ENCODE measurements around the gene SH3BGRL. TPM values are rescaled to one million over a fixed set of nuclear protein-coding genes. Genes with fewer than 3 reads are reported as not detected.

The SH3BGRL gene
- total and polyA plus RNA-seq, 2 donors (not counting 1 experiment from before 2014, with no cell fraction given): 41.6 to 258 TPM

- DNase-seq (ENCODE audit: low read depth in 2 of 2): no peak
- Histone ChIP-seq H2AFZ (ENCODE audit: low read length) (no peak overlapping the region), H4K20me1 (ENCODE audit: control insufficient read depth, extremely low read depth, insufficient read depth, low read length) (no peaks in the 10 kb centered on the region), H3K4me2 (ENCODE audit: extremely low read depth, insufficient read depth, low read length) (no peak overlapping the region), H3K9me3 (ENCODE audit: control insufficient read depth, insufficient read depth, low read depth, low read length) (no peaks in the 10 kb centered on the region), H3K36me3 (ENCODE audit: control insufficient read depth, insufficient read depth, low read length) (no peaks in the 10 kb centered on the region), H3K27me3 (ENCODE audit: control insufficient read depth, insufficient read depth, low read length) (no peaks in the 10 kb centered on the region), H3K4me3 (replicated peaks in 1 of 4; ENCODE audit: control extremely low read depth in 1 of 4, insufficient read depth in 1 of 4, low read depth in 3 of 4, low read length in 4 of 4) (no peak overlapping the region), H3K79me2 (ENCODE audit: control insufficient read depth, insufficient read depth, low read length) (no peaks in the 10 kb centered on the region), H3K4me1 (ENCODE audit: control insufficient read depth, extremely low read depth, insufficient read depth, low read length) (no peaks in the 10 kb centered on the region), H3K27ac (ENCODE audit: insufficient read depth, low read length) (no peak overlapping the region), H3K9ac (ENCODE audit: insufficient read depth, low read length) (no peak overlapping the region)
- TF ChIP-seq EZH2 (IDR thresholded peaks at IDR 0.05; ENCODE audit: low read length, missing control alignments) (no peak), CTCF (conservative IDR thresholded peaks at IDR 0.05 in 1 of 2, IDR thresholded peaks at IDR 0.05 in 1 of 2; ENCODE audit: low read depth in 1 of 2, low read length in 2 of 2) (no peak)
Observed at GRCh38 chrX:81232218-81232617, 30.3 kb downstream of the SH3BGRL start.

- Histone ChIP-seq H3K9me3 (ENCODE audit: control insufficient read depth, insufficient read depth, low read depth, low read length) (no peaks in the 10 kb centered on the region), H3K27ac (ENCODE audit: insufficient read depth, low read length) (no peak overlapping the region), H3K36me3 (ENCODE audit: control insufficient read depth, insufficient read depth, low read length) (no peaks in the 10 kb centered on the region), H3K4me3 (replicated peaks in 1 of 4; ENCODE audit: control extremely low read depth in 1 of 4, insufficient read depth in 1 of 4, low read depth in 3 of 4, low read length in 4 of 4) (no peak overlapping the region), H3K4me2 (ENCODE audit: extremely low read depth, insufficient read depth, low read length) (no peak overlapping the region), H3K27me3 (ENCODE audit: control insufficient read depth, insufficient read depth, low read length) (no peaks in the 10 kb centered on the region), H2AFZ (ENCODE audit: low read length) (no peak overlapping the region), H3K4me1 (ENCODE audit: control insufficient read depth, extremely low read depth, insufficient read depth, low read length) (no peaks in the 10 kb centered on the region), H3K79me2 (ENCODE audit: control insufficient read depth, insufficient read depth, low read length) (no peaks in the 10 kb centered on the region), H4K20me1 (ENCODE audit: control insufficient read depth, extremely low read depth, insufficient read depth, low read length) (no peaks in the 10 kb centered on the region), H3K9ac (ENCODE audit: insufficient read depth, low read length) (no peak overlapping the region)
- TF ChIP-seq EZH2 (IDR thresholded peaks at IDR 0.05; ENCODE audit: low read length, missing control alignments) (no peak), CTCF (conservative IDR thresholded peaks at IDR 0.05 in 1 of 2, IDR thresholded peaks at IDR 0.05 in 1 of 2; ENCODE audit: low read depth in 1 of 2, low read length in 2 of 2) (no peak)
- DNase-seq (ENCODE audit: low read depth in 2 of 2): no peak
Observed at GRCh38 chrX:81237516-81237915, 35.6 kb downstream of the SH3BGRL start.

DNA sequence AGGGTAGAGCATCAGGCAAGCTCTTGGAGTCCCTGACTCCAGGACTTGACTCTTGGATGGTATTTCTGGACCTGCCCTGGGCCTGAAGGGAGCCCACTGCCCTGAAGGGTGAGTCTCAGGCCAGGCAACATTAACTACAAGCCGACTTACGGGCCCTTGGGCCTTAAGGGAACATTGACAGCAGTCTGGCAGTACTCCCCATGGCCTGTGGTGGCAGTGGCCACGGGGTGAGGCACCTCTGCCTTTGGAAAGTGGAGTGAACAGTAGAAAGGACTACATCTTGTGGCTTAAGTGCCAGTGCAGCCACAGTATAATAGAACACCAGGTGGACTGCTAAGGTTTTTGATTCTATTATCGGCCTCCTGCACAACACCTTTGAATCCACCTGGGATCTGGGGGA lies 36.3 kb downstream of the SH3BGRL start:
- no peaks in the 10 kb centered on the region for H4K20me1 ChIP-seq (ENCODE audit: control insufficient read depth, extremely low read depth, insufficient read depth, low read length)
- no peaks in the 10 kb centered on the region for H3K79me2 ChIP-seq (ENCODE audit: control insufficient read depth, insufficient read depth, low read length)
- H3K36me3 ChIP-seq (ENCODE audit: control insufficient read depth, insufficient read depth, low read length): no peaks in the 10 kb centered on the region
- H3K27me3 ChIP-seq (ENCODE audit: control insufficient read depth, insufficient read depth, low read length): no peaks in the 10 kb centered on the region
- H3K9ac ChIP-seq (ENCODE audit: insufficient read depth, low read length): no peak overlapping the region
- no peaks in the 10 kb centered on the region for H3K9me3 ChIP-seq (ENCODE audit: control insufficient read depth, insufficient read depth, low read depth, low read length)
- H3K4me1 ChIP-seq (ENCODE audit: control insufficient read depth, extremely low read depth, insufficient read depth, low read length): no peaks in the 10 kb centered on the region
- no peak overlapping the region for H2AFZ ChIP-seq (ENCODE audit: low read length)
- TF ChIP-seq EZH2 (IDR thresholded peaks at IDR 0.05; ENCODE audit: low read length, missing control alignments) (no peak), CTCF (conservative IDR thresholded peaks at IDR 0.05 in 1 of 2, IDR thresholded peaks at IDR 0.05 in 1 of 2; ENCODE audit: low read depth in 1 of 2, low read length in 2 of 2) (no peak)
- DNase-seq (ENCODE audit: low read depth in 2 of 2): no peak
- no peak overlapping the region for H3K4me2 ChIP-seq (ENCODE audit: extremely low read depth, insufficient read depth, low read length)
- H3K27ac ChIP-seq (ENCODE audit: insufficient read depth, low read length): no peak overlapping the region
- no peak overlapping the region for H3K4me3 ChIP-seq (replicated peaks in 1 of 4; ENCODE audit: control extremely low read depth in 1 of 4, insufficient read depth in 1 of 4, low read depth in 3 of 4, low read length in 4 of 4)

All from fibroblast of lung (primary cell).